ENCODE data around the gene ALG1L2. TPM values are rescaled to one million over a fixed set of nuclear protein-coding genes. Genes with fewer than 3 reads are reported as not detected.
A peak's percentile ranks its signal among the peaks of the same experiment; 100 is the strongest.
"Not testable (repeated sequence)": the region's sequence is repeated elsewhere in the genome, so short reads cannot be mapped to it uniquely, and the experiment has no call there.

The ALG1L2 gene
- polyA plus RNA-seq, 2 donors = not detected

DNA sequence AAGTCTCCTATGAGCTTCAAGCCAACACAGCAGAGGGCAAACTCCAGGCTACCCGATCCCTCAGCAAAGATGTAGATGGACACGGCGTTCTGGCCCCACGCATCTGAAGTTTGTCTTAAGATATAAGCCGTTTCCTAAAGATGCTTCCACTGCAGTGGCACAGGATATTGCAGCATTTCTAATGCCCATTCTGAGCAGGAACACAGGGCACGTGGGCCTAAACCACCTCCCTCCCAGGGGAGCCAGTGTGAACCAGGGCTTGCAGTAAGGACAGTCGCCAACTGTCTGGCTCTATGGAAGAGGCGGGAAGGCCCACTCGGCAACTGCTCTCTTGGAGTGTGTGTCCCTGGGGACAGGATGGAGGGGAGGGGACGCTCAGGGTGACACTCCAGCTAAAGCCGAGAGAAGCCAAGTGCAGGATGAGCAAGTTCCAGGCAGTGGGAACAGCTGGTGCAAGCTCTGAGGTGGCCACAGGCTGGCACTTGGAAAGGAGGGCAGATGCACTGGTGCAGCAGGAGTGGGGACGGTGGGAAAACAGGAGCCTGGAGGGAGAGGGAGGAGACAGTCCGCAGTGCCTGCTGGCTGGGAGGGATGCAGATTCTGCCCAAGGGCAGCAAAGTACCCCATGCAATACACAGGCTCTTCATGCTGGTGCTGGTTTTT, 25.8 kb downstream of the ALG1L2 start:
- H3K9me3 ChIP-seq (ENCODE audit: control insufficient read depth in 2 of 2, insufficient read depth in 1 of 2, low read depth in 1 of 2, low read length in 1 of 2); H3K4me3 ChIP-seq (ENCODE audit: low read depth in 1 of 2, low read length in 2 of 2); H3K4me1 ChIP-seq (ENCODE audit: control insufficient read depth in 2 of 2, insufficient read depth in 2 of 2, low read length in 1 of 2); H3K27ac ChIP-seq (ENCODE audit: low read depth in 2 of 2, low read length in 1 of 2); H3K27me3 ChIP-seq (ENCODE audit: control insufficient read depth in 1 of 2, insufficient read depth in 2 of 2, low read length in 2 of 2); H3K36me3 ChIP-seq (ENCODE audit: control insufficient read depth in 2 of 2, insufficient read depth in 2 of 2, low read length in 1 of 2): not testable (repeated sequence)
- WGBS, 2 donors = 87 to 92% methylated on average over 9 to 13 of the region's 13 CpGs

DNA sequence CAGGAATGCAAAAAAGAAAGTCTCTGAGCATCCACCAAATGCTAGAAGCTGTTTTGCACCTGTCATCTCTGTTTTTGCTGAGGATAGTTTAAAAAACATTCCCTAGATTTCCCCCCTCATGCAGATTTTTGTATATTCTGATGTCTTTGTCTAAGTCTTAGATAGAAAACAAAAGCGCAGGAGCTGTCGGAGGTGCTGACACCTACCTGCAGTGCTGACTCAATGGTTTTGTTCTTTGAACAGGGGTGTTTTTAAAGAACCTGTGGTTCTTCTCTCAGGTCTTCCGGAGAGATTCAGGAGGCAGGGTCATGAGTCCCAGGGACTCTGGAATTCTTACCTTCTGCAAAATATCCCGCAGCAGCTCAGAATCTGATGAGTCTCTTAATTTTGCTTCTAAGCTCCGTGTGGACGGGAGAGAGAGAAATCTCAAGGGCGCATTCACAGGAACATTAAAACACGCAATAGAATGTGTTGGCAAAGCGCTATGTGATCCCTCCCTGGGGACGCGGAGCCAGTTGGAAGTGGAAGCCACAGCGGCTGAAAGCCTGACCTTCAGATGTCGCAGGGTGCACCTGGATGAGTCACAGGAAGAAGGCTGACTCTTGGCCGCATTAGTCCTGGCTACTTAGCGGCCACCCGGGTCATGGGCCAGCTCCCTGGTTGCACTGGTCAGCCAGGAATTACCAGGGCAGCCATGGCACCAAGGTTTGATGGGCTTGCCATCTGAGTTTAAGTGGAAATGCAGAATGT, 27.4 kb downstream of the ALG1L2 start:
- not testable (repeated sequence) for H3K4me1 ChIP-seq (ENCODE audit: control insufficient read depth in 2 of 2, insufficient read depth in 2 of 2, low read length in 1 of 2); H3K27me3 ChIP-seq (ENCODE audit: control insufficient read depth in 1 of 2, insufficient read depth in 2 of 2, low read length in 2 of 2); H3K27ac ChIP-seq (ENCODE audit: low read depth in 2 of 2, low read length in 1 of 2); H3K4me3 ChIP-seq (ENCODE audit: low read depth in 1 of 2, low read length in 2 of 2); H3K36me3 ChIP-seq (ENCODE audit: control insufficient read depth in 2 of 2, insufficient read depth in 2 of 2, low read length in 1 of 2); H3K9me3 ChIP-seq (ENCODE audit: control insufficient read depth in 2 of 2, insufficient read depth in 1 of 2, low read depth in 1 of 2, low read length in 1 of 2)
- 88 to 90% methylated on average over 16 of the region's 16 CpGs for WGBS, 2 donors

DNA sequence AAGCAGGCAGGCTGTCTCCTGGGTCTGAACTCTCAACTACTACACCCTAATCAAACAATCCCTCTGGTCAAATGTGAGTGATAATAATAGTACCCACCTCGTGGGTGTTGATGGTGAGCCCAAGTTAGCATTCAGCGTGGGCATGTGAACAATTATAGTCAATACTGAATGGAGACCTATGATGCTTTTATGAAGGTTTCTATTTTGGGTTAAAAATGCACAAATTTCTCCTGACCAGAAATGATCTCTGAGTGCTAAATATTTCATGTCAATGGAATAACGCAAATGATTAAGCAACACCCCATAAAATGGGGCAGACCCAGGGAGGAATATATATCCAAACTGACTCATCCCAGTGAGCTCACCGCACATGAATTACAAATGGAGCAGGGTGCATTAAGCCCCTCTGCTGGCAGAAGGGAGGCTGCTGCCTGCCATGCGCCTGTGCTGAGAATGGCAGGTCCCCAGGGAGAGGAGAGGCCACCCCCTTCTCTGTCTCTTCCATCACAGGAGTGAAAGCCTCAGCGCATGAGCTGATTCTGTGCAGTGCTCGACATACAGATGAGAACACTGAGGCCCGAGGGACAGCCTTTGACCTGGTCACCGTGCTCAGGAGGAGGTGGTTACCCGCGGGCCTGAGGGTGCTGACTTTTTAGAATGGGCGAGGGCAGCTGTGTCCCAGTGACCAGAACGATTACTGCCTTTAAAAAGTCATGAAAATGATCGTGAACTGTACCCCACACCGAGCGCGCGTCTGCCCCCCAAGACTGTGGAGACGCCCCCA, 28.9 kb downstream of the ALG1L2 start:
- H3K4me3 ChIP-seq (ENCODE audit: low read depth in 1 of 2, low read length in 2 of 2) = peak overlapping the region; percentile 50 to 65
- not testable (repeated sequence) for H3K4me1 ChIP-seq (ENCODE audit: control insufficient read depth in 2 of 2, insufficient read depth in 2 of 2, low read length in 1 of 2); H3K9me3 ChIP-seq (ENCODE audit: control insufficient read depth in 2 of 2, insufficient read depth in 1 of 2, low read depth in 1 of 2, low read length in 1 of 2); H3K27me3 ChIP-seq (ENCODE audit: control insufficient read depth in 1 of 2, insufficient read depth in 2 of 2, low read length in 2 of 2); H3K36me3 ChIP-seq (ENCODE audit: control insufficient read depth in 2 of 2, insufficient read depth in 2 of 2, low read length in 1 of 2)
- peak overlapping the region; percentile 34 to 83 for H3K27ac ChIP-seq (ENCODE audit: low read depth in 2 of 2, low read length in 1 of 2)
- 5 to 7% methylated on average over 19 of the region's 19 CpGs for WGBS, 2 donors

DNA sequence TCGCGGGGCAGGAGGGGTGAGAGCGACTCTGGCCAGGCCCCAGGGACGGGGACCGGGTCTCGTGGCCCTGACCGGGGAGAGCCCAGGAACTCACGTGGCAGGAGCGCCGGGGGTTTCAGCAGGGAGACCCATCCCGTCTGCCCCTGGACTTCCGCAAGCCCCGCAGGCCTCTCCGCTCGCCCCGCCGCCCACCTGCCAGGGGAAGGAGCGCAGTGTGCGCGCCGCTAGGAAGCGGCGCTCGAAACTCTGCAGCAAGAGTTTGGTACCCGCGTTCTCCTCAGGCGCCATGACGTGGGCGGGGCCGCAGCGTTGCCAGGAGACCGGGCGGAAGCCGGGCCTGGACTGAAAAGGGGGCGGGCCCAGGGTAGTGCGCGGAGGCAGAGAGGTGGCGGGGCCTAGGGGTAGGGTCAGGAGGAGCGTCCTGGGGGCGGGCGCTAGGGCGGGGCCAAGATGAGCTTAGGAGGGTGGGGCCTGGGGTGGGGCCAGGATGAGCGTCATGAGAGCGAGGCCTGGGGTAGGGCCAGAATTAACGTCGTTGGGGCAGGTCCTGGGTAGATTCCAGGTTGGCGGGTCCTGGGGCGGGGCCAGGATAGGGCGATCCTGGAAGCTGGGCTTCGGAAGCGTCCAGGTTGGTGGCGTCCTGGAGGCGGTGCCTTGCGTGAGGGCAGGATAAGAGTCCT, 29.7 kb downstream of the ALG1L2 start:
- Histone ChIP-seq H3K4me1 (ENCODE audit: control insufficient read depth in 2 of 2, insufficient read depth in 2 of 2, low read length in 1 of 2) (peaks cover 0 to 2% of the 10 kb centered on the region in 2 donors), H3K27ac (ENCODE audit: low read depth in 2 of 2, low read length in 1 of 2) (peak overlapping the region; percentile 34 to 83), H3K27me3 (ENCODE audit: control insufficient read depth in 1 of 2, insufficient read depth in 2 of 2, low read length in 2 of 2) (no peaks in the 10 kb centered on the region), H3K9me3 (ENCODE audit: control insufficient read depth in 2 of 2, insufficient read depth in 1 of 2, low read depth in 1 of 2, low read length in 1 of 2) (no peaks in the 10 kb centered on the region), H3K4me3 (ENCODE audit: low read depth in 1 of 2, low read length in 2 of 2) (peak overlapping the region; percentile 50 to 65), H3K36me3 (ENCODE audit: control insufficient read depth in 2 of 2, insufficient read depth in 2 of 2, low read length in 1 of 2) (peaks cover 0 to 3% of the 10 kb centered on the region in 2 donors)
- WGBS, 2 donors = 0 to 1% methylated on average over 53 to 54 of the region's 54 CpGs

DNA sequence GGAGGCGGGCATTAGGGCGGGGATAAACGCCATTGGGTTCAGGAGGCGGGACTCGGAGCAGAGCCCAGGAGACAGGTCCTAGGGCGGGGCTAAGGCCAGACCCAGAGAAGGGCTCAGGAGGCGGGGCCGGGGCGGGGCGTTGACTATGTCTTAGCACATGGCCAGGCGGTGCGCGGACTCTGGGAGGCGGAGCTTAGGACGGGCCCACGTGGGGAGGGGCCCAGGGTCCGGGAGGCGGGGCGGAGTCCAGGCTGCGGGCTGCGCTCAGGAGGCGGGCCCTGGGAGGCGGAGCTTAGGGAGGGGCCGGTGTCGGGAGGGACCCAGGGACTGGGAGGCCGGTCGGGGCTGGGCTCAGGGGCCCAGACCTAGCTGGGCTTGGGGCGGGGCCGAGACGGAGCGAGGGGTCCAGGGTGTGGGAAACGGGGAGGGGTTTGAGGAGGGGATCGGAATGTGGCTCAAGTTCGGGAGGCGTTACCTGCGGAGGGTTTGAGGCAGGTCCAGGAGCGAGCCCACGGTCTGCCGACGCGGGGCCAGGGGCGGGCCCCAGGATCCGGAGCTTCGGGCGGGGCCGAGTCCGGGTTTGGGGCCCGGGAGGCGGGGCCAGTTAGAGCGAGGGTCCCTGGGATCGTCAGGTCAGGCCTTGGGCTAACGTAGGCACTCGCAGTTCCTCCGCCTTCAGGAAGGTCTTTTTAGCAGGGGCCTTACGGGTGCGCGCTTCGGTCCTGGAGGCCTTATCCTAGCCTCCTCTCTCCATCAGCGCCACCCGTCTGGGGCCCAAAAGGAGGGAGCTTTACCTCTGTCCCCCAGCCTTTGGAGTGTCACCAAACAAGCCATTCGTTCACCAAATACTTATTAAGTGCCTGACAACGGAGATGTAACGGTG, 30.5 kb downstream of the ALG1L2 start:
- Histone ChIP-seq H3K27ac (ENCODE audit: low read depth in 2 of 2, low read length in 1 of 2) (peak overlapping the region; percentile 78 to 85), H3K4me3 (ENCODE audit: low read depth in 1 of 2, low read length in 2 of 2) (peak overlapping the region; percentile 47 to 65)
- H3K4me1 ChIP-seq (ENCODE audit: control insufficient read depth in 2 of 2, insufficient read depth in 2 of 2, low read length in 1 of 2); H3K36me3 ChIP-seq (ENCODE audit: control insufficient read depth in 2 of 2, insufficient read depth in 2 of 2, low read length in 1 of 2); H3K9me3 ChIP-seq (ENCODE audit: control insufficient read depth in 2 of 2, insufficient read depth in 1 of 2, low read depth in 1 of 2, low read length in 1 of 2); H3K27me3 ChIP-seq (ENCODE audit: control insufficient read depth in 1 of 2, insufficient read depth in 2 of 2, low read length in 2 of 2): not testable (repeated sequence)
- 1% methylated on average over 48 to 62 of the region's 63 CpGs for WGBS, 2 donors

DNA sequence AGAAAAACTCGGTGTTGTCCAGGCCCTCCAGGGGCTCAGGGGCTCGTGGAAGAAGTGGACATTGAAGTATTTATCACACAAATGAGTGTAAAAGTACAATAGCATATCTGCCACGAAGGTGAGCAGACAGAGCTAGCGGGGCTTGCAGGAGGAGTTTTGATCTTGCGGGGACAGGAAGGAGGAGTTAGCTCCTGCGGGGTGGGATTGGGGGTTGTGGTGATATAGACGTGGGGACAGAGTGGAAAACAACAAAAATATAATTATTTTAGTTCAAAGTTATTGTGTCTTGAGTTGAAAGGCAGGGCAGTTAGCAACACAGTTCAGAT, 31.1 kb downstream of the ALG1L2 start:
- not testable (repeated sequence) for H3K27me3 ChIP-seq (ENCODE audit: control insufficient read depth in 1 of 2, insufficient read depth in 2 of 2, low read length in 2 of 2); H3K36me3 ChIP-seq (ENCODE audit: control insufficient read depth in 2 of 2, insufficient read depth in 2 of 2, low read length in 1 of 2); H3K4me1 ChIP-seq (ENCODE audit: control insufficient read depth in 2 of 2, insufficient read depth in 2 of 2, low read length in 1 of 2); H3K9me3 ChIP-seq (ENCODE audit: control insufficient read depth in 2 of 2, insufficient read depth in 1 of 2, low read depth in 1 of 2, low read length in 1 of 2)
- Histone ChIP-seq H3K4me3 (ENCODE audit: low read depth in 1 of 2, low read length in 2 of 2) (peak overlapping the region; percentile 47 to 59), H3K27ac (ENCODE audit: low read depth in 2 of 2, low read length in 1 of 2) (peak overlapping the region; percentile 35 to 85)
- 6 to 21% methylated on average over 7 of the region's 7 CpGs for WGBS, 2 donors

DNA sequence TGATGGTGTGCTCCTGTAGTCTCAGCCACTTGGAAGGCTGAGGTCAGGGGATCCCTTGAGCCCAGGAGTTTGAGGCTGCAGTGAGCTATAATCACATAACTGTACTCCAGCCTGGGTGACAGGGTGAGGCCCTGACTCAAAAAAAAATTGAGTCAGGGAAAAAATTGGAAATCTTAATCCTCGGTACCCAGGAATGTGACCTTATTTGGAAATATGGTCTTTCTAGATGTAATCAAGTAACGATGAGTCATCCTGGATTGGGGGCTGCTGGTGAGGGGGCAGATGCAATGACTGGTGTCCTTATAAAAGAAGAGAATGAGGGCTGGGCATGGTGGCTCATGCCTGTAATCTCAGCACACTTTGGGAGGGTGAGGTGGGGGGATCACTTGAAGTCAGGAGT, 33.8 kb downstream of the ALG1L2 start:
- not testable (repeated sequence) for H3K36me3 ChIP-seq (ENCODE audit: control insufficient read depth in 2 of 2, insufficient read depth in 2 of 2, low read length in 1 of 2); H3K27ac ChIP-seq (ENCODE audit: low read depth in 2 of 2, low read length in 1 of 2); H3K27me3 ChIP-seq (ENCODE audit: control insufficient read depth in 1 of 2, insufficient read depth in 2 of 2, low read length in 2 of 2); H3K4me1 ChIP-seq (ENCODE audit: control insufficient read depth in 2 of 2, insufficient read depth in 2 of 2, low read length in 1 of 2); H3K4me3 ChIP-seq (ENCODE audit: low read depth in 1 of 2, low read length in 2 of 2); H3K9me3 ChIP-seq (ENCODE audit: control insufficient read depth in 2 of 2, insufficient read depth in 1 of 2, low read depth in 1 of 2, low read length in 1 of 2)
- WGBS, 2 donors = 67 to 81% methylated on average over 2 of the region's 2 CpGs

DNA sequence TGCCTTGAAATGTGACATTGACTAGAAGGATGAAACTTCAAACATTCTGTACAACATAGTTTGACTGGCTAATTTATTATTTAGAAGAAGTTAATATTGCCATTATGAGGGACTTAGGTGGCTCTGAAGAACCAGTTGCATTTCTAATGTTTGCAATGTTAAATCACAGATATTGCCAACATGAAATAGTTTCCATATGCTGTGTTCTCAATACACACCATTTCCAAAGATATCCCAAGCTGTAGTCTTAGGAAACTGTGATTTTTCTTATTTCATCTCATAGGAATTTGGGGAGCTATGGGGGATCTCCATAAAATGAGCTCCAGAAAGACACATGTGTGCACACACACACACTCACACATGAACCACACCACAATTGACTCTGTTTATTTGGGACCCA, 36.3 kb downstream of the ALG1L2 start:
- H3K36me3 ChIP-seq (ENCODE audit: control insufficient read depth in 2 of 2, insufficient read depth in 2 of 2, low read length in 1 of 2) = no peaks in the 10 kb centered on the region
- no peaks in the 10 kb centered on the region for H3K4me1 ChIP-seq (ENCODE audit: control insufficient read depth in 2 of 2, insufficient read depth in 2 of 2, low read length in 1 of 2)
- H3K27ac ChIP-seq (ENCODE audit: low read depth in 2 of 2, low read length in 1 of 2) = no peak overlapping the region
- no peak overlapping the region for H3K4me3 ChIP-seq (ENCODE audit: low read depth in 1 of 2, low read length in 2 of 2)
- no peaks in the 10 kb centered on the region for H3K27me3 ChIP-seq (ENCODE audit: control insufficient read depth in 1 of 2, insufficient read depth in 2 of 2, low read length in 2 of 2)
- H3K9me3 ChIP-seq (ENCODE audit: control insufficient read depth in 2 of 2, insufficient read depth in 1 of 2, low read depth in 1 of 2, low read length in 1 of 2) = no peaks in the 10 kb centered on the region

DNA sequence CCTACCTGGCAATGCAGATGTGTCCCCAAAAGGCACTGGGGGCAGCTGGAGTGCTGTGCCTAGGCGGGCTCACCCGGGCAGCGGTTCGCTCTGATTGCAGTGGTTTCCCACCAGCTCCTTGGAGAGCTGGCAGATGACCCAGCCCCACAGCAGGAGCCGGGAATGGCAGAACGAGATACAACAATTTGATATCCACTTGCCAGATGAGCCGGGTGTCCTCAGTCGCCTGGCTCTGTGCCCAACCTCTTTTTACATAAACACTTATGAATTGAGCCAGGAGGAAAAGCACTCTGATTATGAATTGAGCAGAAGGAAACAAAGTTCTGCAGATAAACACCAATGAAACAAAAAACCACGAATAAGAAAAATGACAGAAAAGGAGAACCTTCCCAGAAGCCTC, 38.2 kb downstream of the ALG1L2 start:
- not testable (repeated sequence) for H3K27me3 ChIP-seq (ENCODE audit: control insufficient read depth in 1 of 2, insufficient read depth in 2 of 2, low read length in 2 of 2); H3K4me3 ChIP-seq (ENCODE audit: low read depth in 1 of 2, low read length in 2 of 2); H3K36me3 ChIP-seq (ENCODE audit: control insufficient read depth in 2 of 2, insufficient read depth in 2 of 2, low read length in 1 of 2); H3K9me3 ChIP-seq (ENCODE audit: control insufficient read depth in 2 of 2, insufficient read depth in 1 of 2, low read depth in 1 of 2, low read length in 1 of 2); H3K4me1 ChIP-seq (ENCODE audit: control insufficient read depth in 2 of 2, insufficient read depth in 2 of 2, low read length in 1 of 2); H3K27ac ChIP-seq (ENCODE audit: low read depth in 2 of 2, low read length in 1 of 2)
- WGBS, 2 donors = 46% methylated on average over 9 of the region's 9 CpGs
